Measurements from ENCODE around the gene LMF2.

- TF ChIP-seq CTCF (IDR thresholded peaks at IDR 0.05) (no peak), POLR2AphosphoS5 (IDR thresholded peaks at IDR 0.05; ENCODE audit: low read depth, low read length) (no peak), REST (IDR thresholded peaks at IDR 0.05; ENCODE audit: insufficient read depth in 1 of 2, low read depth in 2 of 2, low read length in 1 of 2) (no peak)
Measured at GRCh38 chr22:50556703-50557102, 49.2 kb upstream of the LMF2 start.
